ENCODE measurements around the gene TMEM132D.

Gene TMEM132D

GRCh38 chr12:129826273-129826672 lies 77.6 kb downstream of the TMEM132D start:
- peak; percentile 8 for DNase-seq (ENCODE audit: low read depth, low spot score)

- peak; percentile 38 for DNase-seq (ENCODE audit: low read depth, low spot score)
Measured at GRCh38 chr12:129825316-129825715, 78.5 kb downstream of the TMEM132D start.

GRCh38 chr12:129821964-129822363 lies 81.9 kb downstream of the TMEM132D start:
- no peak for DNase-seq (ENCODE audit: low read depth, low spot score)

- no peak for DNase-seq (ENCODE audit: low read depth, low spot score)
Measured at GRCh38 chr12:129819391-129819790, 84.4 kb downstream of the TMEM132D start.

GRCh38 chr12:129815846-129816245 lies 88.0 kb downstream of the TMEM132D start:
- DNase-seq (ENCODE audit: low read depth, low spot score) = no peak

GRCh38 chr12:129811963-129812362 lies 91.9 kb downstream of the TMEM132D start:
- no peak for DNase-seq (ENCODE audit: low read depth, low spot score)

GRCh38 chr12:129807136-129807535 lies 96.7 kb downstream of the TMEM132D start:
- DNase-seq (ENCODE audit: low read depth, low spot score) = no peak

GRCh38 chr12:129791396-129791795 lies 112.4 kb downstream of the TMEM132D start:
- no peak for DNase-seq (ENCODE audit: low read depth, low spot score)

GRCh38 chr12:129790930-129791329 lies 112.9 kb downstream of the TMEM132D start:
- no peak for DNase-seq (ENCODE audit: low read depth, low spot score)

GRCh38 chr12:129790331-129790730 lies 113.5 kb downstream of the TMEM132D start:
- no peak for DNase-seq (ENCODE audit: low read depth, low spot score)

- no peak for DNase-seq (ENCODE audit: low read depth, low spot score)
Measured at GRCh38 chr12:129789921-129790320, 113.9 kb downstream of the TMEM132D start.

GRCh38 chr12:129788506-129789084 lies 115.2 kb downstream of the TMEM132D start:
- no peak for DNase-seq (ENCODE audit: low read depth, low spot score)

GRCh38 chr12:129779989-129780388 lies 123.8 kb downstream of the TMEM132D start:
- no peak for DNase-seq (ENCODE audit: low read depth, low spot score)

GRCh38 chr12:129779033-129779432 lies 124.8 kb downstream of the TMEM132D start:
- DNase-seq (ENCODE audit: low read depth, low spot score) = peak; percentile 32

- DNase-seq (ENCODE audit: low read depth, low spot score) = no peak
Measured at GRCh38 chr12:129776977-129777667, 126.7 kb downstream of the TMEM132D start.

- peak; percentile 53 for DNase-seq (ENCODE audit: low read depth, low spot score)
Measured at GRCh38 chr12:129772501-129773493, 131.0 kb downstream of the TMEM132D start.

- DNase-seq (ENCODE audit: low read depth, low spot score) = peak; percentile 68
Measured at GRCh38 chr12:129771238-129771637, 132.6 kb downstream of the TMEM132D start.

- DNase-seq (ENCODE audit: low read depth, low spot score) = no peak
Measured at GRCh38 chr12:129765719-129766118, 138.1 kb downstream of the TMEM132D start.

- DNase-seq (ENCODE audit: low read depth, low spot score) = no peak
Measured at GRCh38 chr12:129762436-129762835, 141.4 kb downstream of the TMEM132D start.

- DNase-seq (ENCODE audit: low read depth, low spot score) = no peak
Measured at GRCh38 chr12:129753586-129753985, 150.2 kb downstream of the TMEM132D start.

- no peak for DNase-seq (ENCODE audit: low read depth, low spot score)
Measured at GRCh38 chr12:129750421-129750820, 153.4 kb downstream of the TMEM132D start.

GRCh38 chr12:129746318-129746717 lies 157.5 kb downstream of the TMEM132D start:
- no peak for DNase-seq (ENCODE audit: low read depth, low spot score)

Data from ELF-1 (cell line).